NCI-H2107 treated with DMSO at 0.1 percent for 48 hours (cell line): ENCODE measurements around the gene KDM2A.
"Not testable (repeated sequence)": the region's sequence is repeated elsewhere in the genome, so short reads cannot be mapped to it uniquely, and the experiment has no call there.

Source experiments
- DNase-seq: peaks from one replicate; lab custom pipeline; 2025; ENCODE audit not compliant: unreplicated experiment; lab: John Stamatoyannopoulos, UW

KDM2A gene

DNA sequence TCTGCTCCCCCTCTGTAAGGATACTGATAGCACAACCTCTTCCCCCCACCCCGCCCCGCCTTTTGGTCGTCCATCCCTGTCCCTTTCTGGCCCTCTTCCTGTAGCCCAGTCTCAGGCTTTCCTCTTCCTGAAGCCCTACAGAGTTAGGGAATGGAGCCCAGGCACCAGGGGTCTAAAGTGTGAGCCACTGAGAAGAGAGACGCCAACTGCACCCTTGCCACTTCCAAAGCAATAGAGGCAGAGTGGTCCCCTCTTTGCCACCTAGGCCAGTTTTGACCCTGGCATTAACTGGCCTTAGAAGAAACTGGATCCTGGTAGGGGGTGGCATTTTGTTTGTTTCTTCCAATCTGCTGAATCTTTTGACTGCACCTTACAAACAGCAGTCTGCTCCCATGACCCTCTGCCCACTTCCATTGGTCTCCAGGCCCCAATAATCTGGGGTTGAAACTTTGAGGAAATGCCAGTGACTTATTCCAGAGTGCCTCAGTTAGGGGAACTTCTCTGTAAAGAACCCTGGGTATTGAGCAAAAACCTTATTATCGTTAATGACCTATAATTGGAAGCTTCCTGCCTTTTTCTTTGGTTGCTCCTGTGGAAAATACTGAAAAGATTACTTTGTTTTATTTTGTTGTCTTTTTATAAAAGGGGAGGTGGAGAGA, 137.5 kb downstream of the KDM2A start:
- no peak for DNase-seq

DNA sequence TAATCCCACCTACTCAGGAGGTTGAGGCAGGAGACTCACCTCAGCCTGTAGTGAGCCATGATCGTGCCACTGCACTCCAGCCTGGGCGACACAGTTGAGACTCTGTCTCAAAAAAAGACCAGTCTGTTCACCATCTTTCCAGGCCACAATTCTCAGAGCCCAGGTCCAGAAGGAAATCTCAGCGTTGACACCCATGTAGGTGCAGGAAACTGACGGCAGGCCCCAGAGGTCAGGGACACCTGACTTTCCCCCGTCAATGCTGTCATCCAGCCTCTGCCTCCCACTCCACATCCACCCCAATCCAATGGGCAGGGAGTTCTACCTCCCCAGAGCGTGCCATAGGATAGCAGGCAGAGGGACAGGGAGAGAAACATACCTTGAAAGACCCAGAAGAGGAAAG, 141.3 kb downstream of the KDM2A start:
- DNase-seq = no peak

DNA sequence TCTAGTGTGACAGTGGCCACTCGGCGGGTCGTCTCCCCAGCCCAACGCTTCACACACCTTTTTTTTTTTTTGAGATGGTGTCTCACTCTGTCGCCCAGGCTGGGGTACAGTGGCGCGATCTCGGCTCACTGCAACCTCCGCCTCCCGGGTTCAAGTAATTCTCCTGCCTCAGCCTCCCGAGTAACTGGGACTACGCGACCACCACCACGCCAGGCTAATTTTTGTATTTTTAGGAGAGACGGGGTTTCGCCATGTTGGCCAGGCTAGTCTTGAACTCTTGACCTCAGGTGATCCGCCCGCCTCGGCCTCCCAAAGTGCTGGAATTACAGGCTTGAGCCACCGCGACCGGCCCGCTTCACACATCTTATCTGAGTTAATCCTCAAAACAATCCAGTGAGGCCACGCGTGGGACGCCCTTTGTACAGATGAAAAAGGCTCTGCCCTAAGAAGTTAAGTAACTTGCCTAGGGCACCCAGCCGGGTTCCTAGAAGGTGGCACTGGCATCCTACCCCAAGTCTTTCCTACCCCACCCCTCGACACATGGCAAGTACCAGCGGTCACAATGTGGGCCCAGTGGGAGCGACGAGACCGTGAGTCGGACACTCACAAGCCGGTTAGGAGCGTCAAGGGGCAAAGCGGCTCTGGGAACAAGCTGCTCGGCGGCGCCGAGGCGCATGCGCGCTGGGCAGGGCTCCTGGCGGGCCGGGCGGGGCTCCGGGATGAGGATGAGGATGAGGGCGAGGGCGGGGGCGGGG, 142.0 kb downstream of the KDM2A start:
- DNase-seq = not testable (repeated sequence)

DNA sequence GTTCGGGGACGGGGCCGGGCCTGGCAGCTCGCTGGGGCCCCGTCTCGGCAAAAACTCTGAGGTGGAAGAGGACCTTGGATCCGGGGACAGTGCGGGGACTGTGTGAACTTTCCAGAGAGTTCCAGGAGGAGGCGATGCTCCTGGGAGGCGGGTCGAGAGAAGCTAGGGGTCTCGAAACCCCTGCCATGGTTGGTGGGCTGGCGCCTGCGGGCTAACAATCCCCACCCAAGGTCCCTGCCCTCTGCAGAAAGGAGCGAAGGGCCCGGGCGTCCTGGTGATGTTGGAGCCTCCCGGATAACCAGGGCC, 142.5 kb downstream of the KDM2A start:
- no peak for DNase-seq

DNA sequence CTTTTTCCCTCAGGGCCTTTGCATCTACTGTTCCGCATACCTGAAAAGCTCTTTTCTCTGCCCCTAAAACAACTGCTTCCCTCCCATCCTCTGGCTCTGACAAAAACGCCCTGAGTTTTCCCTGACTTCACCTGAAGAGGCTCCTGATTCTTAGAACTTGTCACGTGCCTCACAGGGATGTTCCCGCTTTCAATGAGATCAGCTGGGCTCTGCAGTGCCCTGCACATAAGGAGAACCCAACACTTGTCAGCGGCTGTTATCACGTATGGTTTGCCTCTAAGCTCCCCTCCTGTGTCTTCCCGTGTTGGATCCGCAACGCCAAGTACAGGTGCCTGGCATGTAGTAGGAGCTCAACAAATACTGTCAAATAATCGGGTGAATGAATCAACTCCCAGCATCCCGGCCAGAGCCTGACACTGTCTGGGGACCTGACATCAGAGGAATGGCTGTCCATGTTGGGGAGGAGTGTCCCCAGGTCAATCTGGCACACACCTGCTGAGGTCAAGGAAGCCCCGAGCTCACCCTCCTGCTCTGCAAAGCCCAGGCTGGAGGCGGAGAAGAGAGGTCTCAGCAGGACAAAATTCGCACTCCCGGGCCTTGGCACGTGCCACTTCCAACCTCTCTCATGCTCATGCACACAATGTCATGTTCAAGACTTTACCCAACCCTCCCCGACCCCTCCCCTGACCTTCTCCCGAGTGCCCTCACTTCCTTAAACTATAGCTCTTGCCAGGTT, 143.1 kb downstream of the KDM2A start:
- DNase-seq = no peak

DNA sequence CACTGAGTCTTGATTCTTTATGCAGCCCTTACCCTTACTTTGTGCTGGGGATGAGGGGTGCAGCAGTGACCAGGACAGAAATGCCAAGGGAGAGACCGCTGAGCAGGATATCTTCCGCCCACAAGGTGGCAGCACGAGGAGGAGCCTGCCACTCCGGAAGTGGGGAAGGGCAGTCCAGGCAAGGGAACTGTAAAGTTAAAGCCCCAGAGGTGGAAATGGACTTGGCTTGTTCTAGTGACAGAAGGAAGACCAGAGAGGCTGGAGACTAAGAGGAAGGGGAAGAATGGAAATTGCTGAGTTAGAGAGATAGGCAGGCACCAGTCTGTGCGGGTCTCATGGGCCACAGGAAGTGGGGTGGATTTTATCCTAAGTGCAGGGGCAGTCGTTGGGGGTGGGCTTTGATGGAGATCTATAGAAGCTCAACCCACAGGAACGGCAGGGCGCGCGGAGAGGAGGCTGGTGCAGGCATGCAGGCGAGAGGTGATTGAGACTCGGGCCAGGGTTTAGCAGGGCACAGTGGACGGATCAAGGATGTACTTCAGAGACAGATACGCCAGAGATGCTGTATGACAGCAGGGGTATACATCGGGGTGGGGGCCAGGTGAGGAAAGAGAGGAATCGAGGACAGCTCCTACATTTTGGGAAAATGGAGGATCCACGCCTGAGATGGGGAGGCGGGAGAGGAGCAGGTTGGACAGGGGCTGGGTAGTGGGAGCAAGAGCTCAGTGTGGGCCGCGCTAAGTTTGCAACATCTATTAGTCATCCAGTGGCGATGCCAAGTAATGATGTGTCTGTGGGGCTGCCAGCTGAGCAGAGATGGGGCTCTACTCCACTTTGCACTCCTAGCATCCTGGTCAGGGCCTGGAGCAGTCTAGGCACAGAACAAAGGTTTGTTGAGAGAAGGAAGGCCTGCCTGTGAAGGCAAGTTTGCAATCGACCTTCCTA, 143.9 kb downstream of the KDM2A start:
- peak; percentile 52 for DNase-seq

DNA sequence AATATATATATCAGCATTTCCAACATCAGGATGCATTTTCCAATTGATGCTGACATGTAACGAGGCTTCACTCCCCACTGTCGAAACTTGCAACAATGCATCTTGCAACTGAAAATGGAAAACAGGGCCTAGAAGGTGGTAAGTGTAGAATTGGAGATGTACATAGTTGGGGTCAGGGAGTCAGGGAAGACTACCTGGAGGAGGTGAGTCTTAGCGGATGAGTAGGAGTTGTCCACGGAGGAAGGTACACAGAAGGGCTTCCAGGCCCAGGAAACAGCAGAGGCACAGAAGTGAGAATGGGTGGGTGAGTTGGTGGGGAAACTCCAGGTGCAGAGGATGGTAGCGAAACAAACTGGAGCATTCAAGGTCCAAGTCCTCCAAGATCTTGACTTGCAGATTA, 145.2 kb downstream of the KDM2A start:
- DNase-seq = no peak

DNA sequence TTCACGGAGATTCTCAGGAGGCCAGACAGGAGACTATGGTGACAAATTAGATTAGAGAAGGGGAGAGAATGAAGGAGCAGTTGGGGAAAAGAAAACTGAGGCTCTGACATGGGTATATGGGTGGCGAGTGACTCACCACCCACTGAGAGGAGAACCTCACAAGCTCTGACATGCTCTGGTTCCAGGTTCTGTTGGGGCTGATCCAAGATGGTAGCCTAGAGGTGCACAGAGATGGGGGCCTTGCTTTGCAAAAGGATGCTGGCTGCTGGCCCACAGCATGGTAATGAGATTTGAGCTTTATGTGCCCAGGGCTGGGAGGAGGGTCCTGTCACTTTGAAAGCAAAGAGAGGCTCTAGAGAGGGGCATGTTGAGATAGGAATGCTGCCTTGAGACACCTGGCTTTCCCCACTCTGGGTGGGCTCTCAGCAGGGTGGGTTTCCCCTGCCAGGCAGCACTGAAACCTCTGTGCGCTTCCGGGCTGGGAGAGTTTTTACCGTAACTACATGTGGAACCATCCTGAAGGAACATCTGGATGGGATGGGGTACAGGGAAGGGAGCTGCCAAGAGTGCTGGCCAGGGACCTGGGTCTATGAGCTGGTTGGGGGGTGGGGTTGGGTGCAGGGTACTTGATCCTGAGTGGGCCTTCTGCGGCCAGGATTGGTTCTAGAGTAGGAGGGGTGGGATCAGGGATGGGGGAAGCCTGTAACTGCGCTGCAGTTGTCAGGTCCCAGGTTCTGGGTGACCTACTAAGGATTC, 146.0 kb downstream of the KDM2A start:
- no peak for DNase-seq

DNA sequence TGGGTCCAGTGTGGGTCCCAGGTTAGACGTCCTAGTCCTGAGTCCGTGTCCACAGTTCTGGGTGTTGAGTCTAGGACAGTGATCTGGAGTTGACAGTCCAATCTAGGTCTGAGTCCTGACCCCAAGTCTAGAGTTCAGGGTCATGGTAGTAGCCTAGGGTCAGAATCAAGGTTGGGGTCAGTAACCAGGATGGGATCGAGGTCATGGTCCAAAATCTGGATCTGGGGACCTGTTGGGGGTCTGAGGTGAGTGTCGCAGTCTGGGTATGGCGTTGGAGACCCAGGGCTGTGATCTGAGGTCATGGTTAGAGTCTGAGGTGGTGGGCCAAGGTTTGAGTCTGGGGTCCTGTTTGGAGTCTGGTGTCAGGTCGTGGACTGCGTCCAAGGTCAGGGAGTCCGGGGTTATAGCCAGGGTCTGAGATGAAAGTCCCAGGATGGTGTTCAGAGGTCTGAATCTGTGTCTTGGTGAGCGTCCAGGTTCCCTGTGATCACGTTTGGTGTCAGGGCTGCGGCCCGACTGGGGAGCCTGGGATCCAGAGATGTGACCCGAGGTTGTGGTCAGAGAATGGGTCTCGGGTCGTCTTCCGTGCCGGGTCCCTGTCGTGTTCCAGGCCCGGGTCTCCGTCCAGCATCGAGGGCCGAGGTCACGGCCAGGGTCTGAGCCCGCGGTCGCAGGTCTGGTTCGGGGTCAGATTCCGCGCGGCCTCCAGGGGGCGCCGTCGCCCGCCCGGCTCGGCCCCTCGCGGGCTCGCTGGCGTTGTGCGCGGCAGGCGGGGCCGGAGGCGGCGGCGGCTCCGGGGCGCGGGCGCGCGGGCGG, 146.8 kb downstream of the KDM2A start:
- DNase-seq = no peak

DNA sequence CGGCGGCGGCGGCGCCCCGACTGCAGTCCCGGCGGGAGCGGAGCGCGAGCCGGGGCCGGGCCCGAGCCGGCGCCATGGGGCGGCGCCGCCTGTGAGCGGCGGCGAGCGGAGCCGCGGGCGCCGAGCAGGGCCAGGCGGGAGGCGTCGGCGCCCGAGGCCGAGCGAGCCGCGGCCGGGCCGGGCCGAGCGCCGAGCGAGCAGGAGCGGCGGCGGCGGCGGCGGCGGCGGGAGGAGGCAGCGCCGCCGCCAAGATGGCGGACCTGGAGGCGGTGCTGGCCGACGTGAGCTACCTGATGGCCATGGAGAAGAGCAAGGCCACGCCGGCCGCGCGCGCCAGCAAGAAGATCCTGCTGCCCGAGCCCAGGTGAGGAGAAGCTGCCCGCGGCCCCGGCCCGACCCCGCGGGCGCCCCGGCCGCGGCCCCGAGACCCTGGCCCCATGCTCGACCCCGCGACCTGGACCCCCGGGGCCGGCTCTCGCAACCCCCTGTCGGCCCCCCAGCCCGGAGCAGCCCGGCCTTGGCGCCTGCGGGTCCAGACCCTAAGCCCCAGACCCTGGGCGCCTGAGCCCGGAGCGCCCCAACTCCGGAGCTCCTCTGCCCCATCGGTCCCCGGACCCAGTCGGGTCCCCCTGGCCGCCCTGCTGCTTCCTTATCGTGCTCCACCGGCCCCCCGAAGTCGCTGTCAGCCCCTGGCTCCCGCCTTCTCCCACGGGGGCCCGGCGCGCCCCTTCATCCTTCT, 147.6 kb downstream of the KDM2A start, which contains the start of gene GRK2:
TSS of gene GRK2 (plus strand) at position 25 of the 739 bp plus-strand sequence. CDS start at position 252, 227 bp downstream.
- peak; percentile 19 for DNase-seq

DNA sequence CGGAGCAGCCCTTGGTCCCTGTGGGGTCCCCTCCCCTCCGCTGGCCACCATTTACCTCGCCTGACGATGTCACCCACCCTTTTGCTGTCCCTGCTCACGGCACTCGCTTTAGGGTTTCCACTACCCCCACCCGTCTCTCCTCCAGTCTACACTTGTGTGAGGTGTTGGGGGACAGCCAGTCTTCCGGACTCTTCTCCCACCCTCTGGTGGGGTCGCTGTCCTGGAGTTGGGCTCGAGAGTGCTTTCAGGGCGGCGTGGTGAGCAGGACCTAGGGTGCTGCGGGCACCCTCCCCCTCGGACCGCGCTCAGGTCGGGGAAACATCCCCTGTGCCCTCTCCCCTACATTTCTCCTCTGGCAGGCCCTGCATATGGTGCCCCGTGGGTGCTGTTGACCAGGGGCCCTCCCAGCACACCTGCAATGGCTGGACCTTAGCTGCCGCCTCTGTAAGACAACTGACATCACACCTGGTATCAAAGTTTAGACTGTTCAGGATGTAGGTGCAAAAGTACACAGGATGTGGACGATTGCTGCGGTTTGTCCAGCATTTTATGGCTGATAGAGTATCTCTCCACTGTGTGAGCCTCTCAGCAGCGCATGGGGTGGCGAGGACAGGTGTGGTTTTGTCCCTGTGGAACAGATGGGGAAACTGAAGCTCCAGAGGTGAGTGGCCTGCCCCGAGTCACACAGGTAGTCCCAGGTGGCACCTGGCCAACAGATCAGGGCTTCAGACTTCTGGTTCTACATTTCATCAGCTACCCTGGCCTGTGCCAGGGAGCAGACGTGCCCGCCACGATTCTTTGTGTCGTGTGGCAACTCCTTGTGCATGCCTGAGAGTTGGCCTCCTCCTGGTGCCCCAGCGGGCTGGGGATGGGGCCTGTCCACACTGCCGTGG, 148.4 kb downstream of the KDM2A start:
- no peak for DNase-seq

DNA sequence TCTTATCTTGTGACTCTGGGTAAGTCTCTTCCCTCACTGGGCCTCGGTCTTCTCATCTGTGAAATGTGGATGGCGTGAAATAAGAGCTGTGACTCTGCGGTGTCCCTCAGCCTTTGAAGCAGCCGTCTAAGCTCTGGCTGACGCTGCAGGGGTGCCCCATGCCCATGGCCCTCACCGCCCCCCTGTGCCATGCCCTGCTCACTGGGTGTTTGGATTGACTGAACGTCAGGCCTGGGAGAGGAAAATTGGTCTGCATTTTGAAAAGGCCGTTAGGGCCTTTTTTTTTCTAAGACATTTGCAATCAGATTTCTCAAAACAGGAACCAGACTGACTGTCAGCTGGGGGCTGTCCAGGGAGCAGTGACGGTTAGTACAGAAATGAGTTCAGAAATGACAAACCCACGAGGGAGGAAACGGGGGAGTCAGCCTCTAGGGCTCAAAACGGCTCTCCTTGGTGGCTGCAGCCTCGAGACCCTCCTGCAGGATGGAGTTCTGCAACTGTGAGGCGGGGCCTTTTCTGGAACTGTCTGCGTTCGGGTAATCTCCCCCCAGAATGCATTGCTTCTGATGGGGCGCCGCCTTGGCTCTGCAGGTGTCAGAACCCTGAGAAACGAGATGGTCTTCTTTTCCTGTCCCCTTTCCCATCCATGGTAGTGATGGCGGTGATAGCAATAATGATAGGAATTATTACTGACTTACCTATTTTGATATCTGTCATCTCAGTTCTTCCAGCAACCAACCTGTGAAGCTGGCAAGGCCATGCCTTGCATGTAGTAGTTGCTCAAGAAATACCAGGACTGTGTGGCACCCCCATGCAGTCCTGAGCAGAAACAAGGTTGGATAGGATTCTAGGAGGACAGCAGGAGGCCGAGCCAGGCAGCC, 149.3 kb downstream of the KDM2A start:
- DNase-seq = no peak

DNA sequence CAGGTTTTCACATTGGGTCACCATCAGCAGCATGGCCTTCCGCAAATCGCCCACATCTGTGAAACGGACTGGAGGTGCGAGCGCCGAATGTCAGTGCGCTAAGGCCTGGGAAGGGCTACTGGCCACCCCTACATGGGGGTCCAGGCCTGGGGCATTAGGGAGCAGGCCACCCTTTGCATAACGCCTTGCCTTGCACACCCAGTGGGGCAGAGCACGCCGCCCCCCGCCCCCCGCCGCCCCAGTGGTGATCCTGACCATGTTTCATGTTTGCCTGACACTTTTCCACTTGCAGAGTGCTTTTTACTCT, 149.9 kb downstream of the KDM2A start:
- no peak for DNase-seq

DNA sequence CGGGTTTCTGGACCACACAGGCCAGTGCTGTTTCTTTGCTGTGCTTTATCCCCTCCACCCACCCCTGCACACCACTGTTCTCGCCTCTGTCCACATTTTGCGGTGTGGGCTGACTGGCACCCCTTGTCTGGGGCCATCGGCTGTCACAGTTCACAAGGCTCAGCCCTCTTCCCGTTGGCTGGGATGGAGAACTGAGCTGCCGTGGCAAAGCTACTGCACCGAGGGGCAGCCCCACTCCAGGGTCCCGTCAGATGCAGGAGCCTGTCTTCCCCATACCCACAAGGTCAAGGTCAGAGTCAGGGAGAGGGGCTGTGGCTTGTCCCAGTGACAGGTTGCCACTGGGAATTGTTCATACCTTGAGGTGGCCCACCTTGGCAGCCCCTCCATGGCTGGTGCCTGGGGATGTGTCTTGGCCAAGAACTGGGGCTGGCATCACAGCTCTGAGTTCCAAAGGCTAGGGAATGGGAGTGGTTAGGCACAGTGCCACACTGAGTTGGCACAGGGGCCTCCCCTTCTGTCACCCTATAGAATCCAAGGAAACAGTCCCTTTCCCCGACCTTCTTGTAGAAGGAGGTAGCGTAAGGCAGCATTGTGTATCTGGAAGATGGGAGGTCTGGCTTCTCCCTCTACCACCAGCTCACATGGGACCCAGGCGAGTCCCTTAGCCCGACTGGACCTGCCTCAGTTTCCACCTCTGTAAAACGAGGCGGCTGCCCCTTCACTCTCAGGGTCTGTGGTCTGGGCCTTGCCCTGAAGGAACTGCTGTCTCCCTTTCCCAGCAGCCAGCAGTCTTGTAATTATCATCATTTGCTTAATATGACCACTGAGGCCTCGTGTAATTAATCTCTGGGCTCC, 150.6 kb downstream of the KDM2A start:
- no peak for DNase-seq

DNA sequence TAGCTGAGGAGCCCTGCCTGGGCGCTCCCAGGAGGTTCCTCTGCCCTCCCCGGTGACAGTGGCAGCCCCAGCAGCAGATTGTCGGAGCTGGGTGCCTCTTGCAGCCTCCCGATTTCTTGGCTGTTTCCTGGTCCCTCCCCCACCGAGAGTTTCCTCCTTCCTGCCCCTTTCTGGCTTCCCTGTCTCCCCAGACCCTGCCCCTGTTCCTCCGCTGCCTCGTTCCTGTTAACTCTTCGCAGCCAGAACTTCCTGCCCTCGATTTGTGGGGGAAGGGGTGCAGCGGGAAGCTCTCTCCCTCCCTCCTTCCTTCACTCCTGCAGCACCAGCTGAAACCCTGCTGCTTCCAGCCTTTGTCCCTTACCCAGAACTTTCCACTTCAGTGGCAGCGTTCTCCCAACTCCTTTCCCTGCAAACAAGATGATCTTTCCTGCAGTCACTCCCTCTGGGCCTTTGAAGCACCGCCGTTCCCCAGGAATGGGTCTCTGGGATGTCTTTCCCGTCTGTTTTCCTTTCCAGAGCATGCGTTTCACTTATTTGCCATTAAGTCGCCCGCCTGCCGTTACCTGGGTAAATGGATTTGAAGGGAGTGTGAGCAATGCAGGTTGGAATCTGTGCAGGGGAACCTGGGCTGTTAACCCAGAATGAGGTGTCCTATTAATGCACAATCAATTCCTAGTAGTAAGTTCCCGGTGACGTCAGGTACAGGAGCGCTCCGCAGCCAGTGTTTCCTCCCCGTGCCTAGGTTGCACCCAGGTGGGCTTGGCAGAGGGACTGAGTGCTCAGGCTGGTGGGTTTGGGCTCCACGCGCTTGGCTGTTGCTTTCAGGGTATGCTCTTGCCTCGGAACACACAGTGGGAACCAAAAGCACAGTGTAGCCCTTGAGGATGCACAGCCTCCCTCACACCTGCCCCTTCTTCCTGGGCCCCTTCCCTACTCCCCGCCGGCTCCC, 151.5 kb downstream of the KDM2A start:
- DNase-seq = peak; percentile 20
